Measurements from ENCODE around the gene SLC25A21. TPM values are rescaled to one million over a fixed set of nuclear protein-coding genes. Genes with fewer than 3 reads are reported as not detected.

The SLC25A21 gene
- total and polyA plus RNA-seq, 10 donors: 0.06 to 1.1 (median 0.22) TPM; not detected in 2

GRCh38 chr14:36829547-36829946 lies 342.9 kb downstream of the SLC25A21 start:
- Histone ChIP-seq H3K27me3 (replicated peaks in 1 of 7) (peaks cover 0 to 3% (median 0%) of the 10 kb centered on the region in 7 donors), H3K36me3 (no peaks in the 10 kb centered on the region), H3K27ac (no peak overlapping the region), H3K4me3 (no peak overlapping the region), H3K4me1 (no peaks in the 10 kb centered on the region), H3K9me3 (no peaks in the 10 kb centered on the region)
- 70 to 86% (median 75%) methylated on average over 3 of the region's 3 CpGs for WGBS, 5 donors
- intact Hi-C loops (cut with DNase I; ENCODE audit: low total_unique reads): no loop called here
- TF ChIP-seq POLR2AphosphoS5 (IDR thresholded peaks at IDR 0.05) (no peak), POLR2A (IDR thresholded peaks at IDR 0.05) (no peak)
- TF ChIP-seq, protein P1, sequence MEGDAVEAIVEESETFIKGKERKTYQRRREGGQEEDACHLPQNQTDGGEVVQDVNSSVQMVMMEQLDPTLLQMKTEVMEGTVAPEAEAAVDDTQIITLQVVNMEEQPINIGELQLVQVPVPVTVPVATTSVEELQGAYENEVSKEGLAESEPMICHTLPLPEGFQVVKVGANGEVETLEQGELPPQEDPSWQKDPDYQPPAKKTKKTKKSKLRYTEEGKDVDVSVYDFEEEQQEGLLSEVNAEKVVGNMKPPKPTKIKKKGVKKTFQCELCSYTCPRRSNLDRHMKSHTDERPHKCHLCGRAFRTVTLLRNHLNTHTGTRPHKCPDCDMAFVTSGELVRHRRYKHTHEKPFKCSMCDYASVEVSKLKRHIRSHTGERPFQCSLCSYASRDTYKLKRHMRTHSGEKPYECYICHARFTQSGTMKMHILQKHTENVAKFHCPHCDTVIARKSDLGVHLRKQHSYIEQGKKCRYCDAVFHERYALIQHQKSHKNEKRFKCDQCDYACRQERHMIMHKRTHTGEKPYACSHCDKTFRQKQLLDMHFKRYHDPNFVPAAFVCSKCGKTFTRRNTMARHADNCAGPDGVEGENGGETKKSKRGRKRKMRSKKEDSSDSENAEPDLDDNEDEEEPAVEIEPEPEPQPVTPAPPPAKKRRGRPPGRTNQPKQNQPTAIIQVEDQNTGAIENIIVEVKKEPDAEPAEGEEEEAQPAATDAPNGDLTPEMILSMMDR (IDR thresholded peaks at IDR 0.05 in 8 of 11, conservative IDR thresholded peaks at IDR 0.05 in 3 of 11): no peak
- DNase-seq: no peak

DNA sequence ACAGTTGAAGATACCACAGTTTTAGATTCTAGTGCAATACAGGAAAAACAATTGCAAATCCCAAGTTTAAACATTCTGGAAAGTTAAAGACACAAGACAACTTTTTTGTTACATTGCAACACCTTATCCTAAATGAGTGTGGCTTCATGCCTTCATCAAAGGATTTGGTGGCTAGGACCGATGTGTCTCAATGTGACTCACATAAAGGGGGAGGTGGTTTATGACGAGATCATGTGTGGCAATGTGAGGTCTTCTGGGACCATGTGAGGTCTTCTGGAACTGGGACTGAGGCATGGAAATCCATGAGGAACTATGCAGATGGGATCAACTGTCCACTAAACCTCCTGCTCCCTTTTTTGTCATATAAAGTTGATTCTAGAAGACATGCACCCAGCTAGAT lies 344.5 kb downstream of the SLC25A21 start:
- 0 to 50% (median 23%) methylated on average over 2 of the region's 2 CpGs for WGBS, 5 donors
- H3K9me3 ChIP-seq: no peaks in the 10 kb centered on the region
- H3K27ac ChIP-seq: no peak overlapping the region
- DNase-seq: no peak
- no peaks in the 10 kb centered on the region for H3K36me3 ChIP-seq
- no peak overlapping the region for H3K4me3 ChIP-seq
- no peaks in the 10 kb centered on the region for H3K27me3 ChIP-seq (replicated peaks in 1 of 7)
- TF ChIP-seq POLR2AphosphoS5 (IDR thresholded peaks at IDR 0.05) (no peak), POLR2A (IDR thresholded peaks at IDR 0.05) (no peak)
- TF ChIP-seq, protein P1 (IDR thresholded peaks at IDR 0.05 in 8 of 11, conservative IDR thresholded peaks at IDR 0.05 in 3 of 11): no peak
- H3K4me1 ChIP-seq: no peaks in the 10 kb centered on the region
- intact Hi-C loops (cut with DNase I; ENCODE audit: low total_unique reads): no loop called here

GRCh38 chr14:36826614-36827013 lies 345.8 kb downstream of the SLC25A21 start:
- Histone ChIP-seq H3K27me3 (replicated peaks in 1 of 7) (no peaks in the 10 kb centered on the region), H3K9me3 (no peaks in the 10 kb centered on the region), H3K27ac (no peak overlapping the region), H3K36me3 (no peaks in the 10 kb centered on the region), H3K4me1 (no peaks in the 10 kb centered on the region), H3K4me3 (no peak overlapping the region)
- intact Hi-C loops (cut with DNase I; ENCODE audit: low total_unique reads): no loop called here
- 77 to 89% (median 86%) methylated on average over 6 of the region's 6 CpGs for WGBS, 5 donors
- TF ChIP-seq POLR2AphosphoS5 (IDR thresholded peaks at IDR 0.05) (no peak), POLR2A (IDR thresholded peaks at IDR 0.05) (no peak)
- TF ChIP-seq, protein P1 (IDR thresholded peaks at IDR 0.05 in 8 of 11, conservative IDR thresholded peaks at IDR 0.05 in 3 of 11): no peak
- DNase-seq: no peak

DNA sequence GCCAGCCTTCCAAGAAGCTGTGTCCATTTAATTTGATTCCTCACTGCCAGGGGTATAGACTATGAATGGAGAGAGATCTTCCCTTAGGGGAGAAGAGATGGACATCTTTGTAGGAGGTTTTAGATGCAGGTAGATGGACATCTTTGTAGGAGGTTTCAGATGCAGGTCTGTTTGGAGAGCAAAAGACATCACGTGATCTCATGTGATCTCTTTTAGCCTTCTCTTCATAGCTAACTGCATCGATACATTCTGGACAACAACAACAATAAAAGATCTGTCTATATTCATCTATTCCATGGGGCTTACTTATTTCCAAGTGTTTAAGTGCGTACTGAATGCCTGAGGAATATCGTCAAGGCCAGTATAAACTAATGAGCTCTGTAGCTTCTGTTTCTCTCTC lies 347.6 kb downstream of the SLC25A21 start:
- intact Hi-C loops (cut with DNase I; ENCODE audit: low total_unique reads): no loop called here
- Histone ChIP-seq H3K9me3 (no peaks in the 10 kb centered on the region), H3K27ac (no peak overlapping the region), H3K4me1 (no peaks in the 10 kb centered on the region), H3K4me3 (no peak overlapping the region), H3K27me3 (replicated peaks in 1 of 7) (no peaks in the 10 kb centered on the region), H3K36me3 (no peaks in the 10 kb centered on the region)
- WGBS, 5 donors: 88 to 95% (median 94%) methylated on average over 4 of the region's 4 CpGs
- TF ChIP-seq POLR2AphosphoS5 (IDR thresholded peaks at IDR 0.05): no peak
- TF ChIP-seq, protein P1 (IDR thresholded peaks at IDR 0.05 in 8 of 11, conservative IDR thresholded peaks at IDR 0.05 in 3 of 11): no peak
- no peak for TF ChIP-seq POLR2A (IDR thresholded peaks at IDR 0.05)
- DNase-seq: no peak
